ENCODE results near the gene CCSER1.

DNA sequence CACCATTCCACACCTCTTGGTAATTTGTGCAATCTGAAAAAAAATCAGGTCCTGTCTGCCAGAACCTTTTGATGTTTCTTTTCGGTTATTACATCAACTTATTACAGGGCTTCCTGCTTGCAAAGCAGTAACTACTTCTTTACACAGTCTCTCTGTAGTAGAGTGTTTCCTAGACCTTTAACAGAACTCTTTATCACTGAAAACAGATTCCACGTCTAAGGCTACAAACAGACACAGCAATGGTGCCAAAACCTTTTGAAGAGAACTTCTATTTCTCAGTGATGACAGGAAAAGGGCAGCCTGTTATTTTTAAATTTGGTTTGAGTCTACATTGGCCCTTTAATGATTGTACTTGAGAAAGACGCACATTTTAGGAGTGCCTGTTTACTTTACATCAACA lies 1463.1 kb downstream of the CCSER1 start:
- TF ChIP-seq, protein P1, sequence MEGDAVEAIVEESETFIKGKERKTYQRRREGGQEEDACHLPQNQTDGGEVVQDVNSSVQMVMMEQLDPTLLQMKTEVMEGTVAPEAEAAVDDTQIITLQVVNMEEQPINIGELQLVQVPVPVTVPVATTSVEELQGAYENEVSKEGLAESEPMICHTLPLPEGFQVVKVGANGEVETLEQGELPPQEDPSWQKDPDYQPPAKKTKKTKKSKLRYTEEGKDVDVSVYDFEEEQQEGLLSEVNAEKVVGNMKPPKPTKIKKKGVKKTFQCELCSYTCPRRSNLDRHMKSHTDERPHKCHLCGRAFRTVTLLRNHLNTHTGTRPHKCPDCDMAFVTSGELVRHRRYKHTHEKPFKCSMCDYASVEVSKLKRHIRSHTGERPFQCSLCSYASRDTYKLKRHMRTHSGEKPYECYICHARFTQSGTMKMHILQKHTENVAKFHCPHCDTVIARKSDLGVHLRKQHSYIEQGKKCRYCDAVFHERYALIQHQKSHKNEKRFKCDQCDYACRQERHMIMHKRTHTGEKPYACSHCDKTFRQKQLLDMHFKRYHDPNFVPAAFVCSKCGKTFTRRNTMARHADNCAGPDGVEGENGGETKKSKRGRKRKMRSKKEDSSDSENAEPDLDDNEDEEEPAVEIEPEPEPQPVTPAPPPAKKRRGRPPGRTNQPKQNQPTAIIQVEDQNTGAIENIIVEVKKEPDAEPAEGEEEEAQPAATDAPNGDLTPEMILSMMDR (conservative IDR thresholded peaks at IDR 0.05 in 1 of 2, IDR thresholded peaks at IDR 0.05 in 1 of 2; ENCODE audit: extremely low read depth in 1 of 2, insufficient read depth in 1 of 2, low read depth in 1 of 2, low read length in 2 of 2), result no peak
- TF ChIP-seq EZH2 (IDR thresholded peaks at IDR 0.05; ENCODE audit: borderline replicate concordance, low read length), result no peak

All from mammary epithelial cell (primary cell).